ENCODE data around the gene MFAP1.
A peak's percentile ranks its signal among the peaks of the same experiment; 100 is the strongest.
"Not testable (repeated sequence)": the region's sequence is repeated elsewhere in the genome, so short reads cannot be mapped to it uniquely, and the experiment has no call there.

MFAP1 gene

GRCh38 chr15:43815064-43815463 lies 9.4 kb downstream of the MFAP1 start:
- not testable (repeated sequence) for DNase-seq

- no peak for DNase-seq
Observed at GRCh38 chr15:43808960-43809678, 15.4 kb downstream of the MFAP1 start.

- no peak for DNase-seq
Observed at GRCh38 chr15:43808435-43808950, 16.0 kb downstream of the MFAP1 start.

- DNase-seq = not testable (repeated sequence)
Observed at GRCh38 chr15:43802676-43803075, 21.8 kb downstream of the MFAP1 start.

- peak; percentile 91 for DNase-seq
Observed at GRCh38 chr15:43800286-43801141, 24.0 kb downstream of the MFAP1 start, which contains the start of gene HYPK. Gene HYPK, plus strand, starts transcription at chr15:43800599. Its CDS starts 24 bp downstream, at chr15:43800623.

GRCh38 chr15:43799945-43800285 lies 24.6 kb downstream of the MFAP1 start, which contains the start of gene SERINC4:
Gene SERINC4, minus strand, starts transcription at chr15:43800220. Its CDS starts 234 bp downstream, at chr15:43799986.
- DNase-seq = no peak

GRCh38 chr15:43799209-43799944 lies 25.1 kb downstream of the MFAP1 start:
- DNase-seq = no peak

GRCh38 chr15:43796566-43796965 lies 27.9 kb downstream of the MFAP1 start:
- no peak for DNase-seq

GRCh38 chr15:43795997-43796396 lies 28.5 kb downstream of the MFAP1 start:
- DNase-seq = no peak

- no peak for DNase-seq
Observed at GRCh38 chr15:43795197-43795596, 29.3 kb downstream of the MFAP1 start.

- DNase-seq = no peak
Observed at GRCh38 chr15:43794269-43795037, 30.0 kb downstream of the MFAP1 start.

GRCh38 chr15:43793647-43794046 lies 30.8 kb downstream of the MFAP1 start:
- no peak for DNase-seq

GRCh38 chr15:43792761-43793476 lies 31.6 kb downstream of the MFAP1 start:
- peak; percentile 26 for DNase-seq

GRCh38 chr15:43791993-43792760 lies 32.3 kb downstream of the MFAP1 start, which contains the start of gene SERF2:
Gene SERF2, plus strand, starts transcription at chr15:43792320. Its CDS starts 57 bp downstream, at chr15:43792377.
- DNase-seq = peak; percentile 94

GRCh38 chr15:43789409-43789808 lies 35.1 kb downstream of the MFAP1 start:
- no peak for DNase-seq

- DNase-seq = no peak
Observed at GRCh38 chr15:43779016-43779415, 45.5 kb downstream of the MFAP1 start.

- DNase-seq = peak; percentile 75
Observed at GRCh38 chr15:43777267-43777914, 47.1 kb downstream of the MFAP1 start.

GRCh38 chr15:43776718-43777266 lies 47.7 kb downstream of the MFAP1 start, which contains the start of gene ELL3:
Gene ELL3, minus strand, starts transcription at chr15:43776966. Its CDS starts 65 bp downstream, at chr15:43776901.
- peak; percentile 75 for DNase-seq

- DNase-seq = no peak
Observed at GRCh38 chr15:43776101-43776717, 48.3 kb downstream of the MFAP1 start.
